GM23248 (cell line): ENCODE measurements around the gene MT1E. TPM values are rescaled to one million over a fixed set of nuclear protein-coding genes. Genes with fewer than 3 reads are reported as not detected.

Source experiments
- DNase-seq: peaks from one replicate; pipeline ENCODE4 v3.0.0-alpha.2; 2015
- H2AFZ ChIP-seq: fragments of 200-600 bp; sonication (generic); 2 replicates; pipeline ENCODE4 v1.6.1; 2016; ENCODE audit warnings: antibody characterized with exemption
- H3F3A ChIP-seq: fragments of 200-600 bp; sonication (generic); 2 replicates; pipeline ENCODE4 v1.6.1; 2016; ENCODE audit warnings: mild to moderate bottlenecking, antibody characterized with exemption, mixed run types; ENCODE audit not compliant: insufficient read depth
- H3K27ac ChIP-seq: fragments of 200-600 bp; sonication (generic); 2 replicates; pipeline ENCODE4 v1.5.1; 2016; ENCODE audit warnings: mild to moderate bottlenecking
- H3K27me3 ChIP-seq: fragments of 200-600 bp; sonication (generic); replicated peaks from 2 replicates; pipeline ENCODE4 v1.6.1; 2016; ENCODE audit warnings: mild to moderate bottlenecking; ENCODE audit not compliant: insufficient read depth
- H3K36me3 ChIP-seq: fragments of 200-600 bp; sonication (generic); 2 replicates; pipeline ENCODE4 v1.6.1; 2016; ENCODE audit warnings: low read depth, mild to moderate bottlenecking
- H3K4me1 ChIP-seq: fragments of 200-600 bp; sonication (generic); 2 replicates; pipeline ENCODE4 v1.6.1; 2016; ENCODE audit warnings: mild to moderate bottlenecking; ENCODE audit not compliant: insufficient read depth
- H3K4me2 ChIP-seq: fragments of 200-600 bp; sonication (generic); one replicate; pipeline ENCODE4 v1.6.1; 2016; ENCODE audit warnings: mild to moderate bottlenecking; ENCODE audit not compliant: unreplicated experiment
- H3K4me3 ChIP-seq: fragments of 200-600 bp; sonication (generic); 2 replicates; pipeline ENCODE4 v1.5.1; 2016; ENCODE audit warnings: mild to moderate bottlenecking
- H3K79me2 ChIP-seq: fragments of 200-600 bp; sonication (generic); 2 replicates; pipeline ENCODE4 v1.6.1; 2016; ENCODE audit warnings: mild to moderate bottlenecking; ENCODE audit not compliant: insufficient read depth
- H3K9ac ChIP-seq: fragments of 200-600 bp; sonication (generic); 2 replicates; pipeline ENCODE4 v1.6.1; 2016; ENCODE audit warnings: mild to moderate bottlenecking
- H3K9me2 ChIP-seq: fragments of 200-600 bp; sonication (generic); 2 replicates; pipeline ENCODE4 v1.6.1; 2016; ENCODE audit warnings: mixed run types, mild to moderate bottlenecking, moderate library complexity; ENCODE audit not compliant: insufficient read depth
- H3K9me3 ChIP-seq: fragments of 200-600 bp; sonication (generic); one replicate; pipeline ENCODE4 v1.6.1; 2017; ENCODE audit warnings: low read depth
- H4K20me1 ChIP-seq: fragments of 200-600 bp; sonication (generic); 2 replicates; pipeline ENCODE4 v1.6.0; 2016; ENCODE audit not compliant: insufficient read depth
- EZH2 ChIP-seq: fragments of 200-600 bp; sonication (generic); IDR thresholded peaks from 2 replicates; pipeline ENCODE4 v1.6.1; 2018; ENCODE audit warnings: antibody characterized with exemption, mild to moderate bottlenecking; ENCODE audit not compliant: insufficient read depth, poor library complexity, severe bottlenecking
- EZH2phosphoT487 ChIP-seq: fragments of 200-600 bp; sonication (generic); IDR thresholded peaks from 2 replicates; pipeline ENCODE4 v1.6.1; 2018; ENCODE audit warnings: antibody characterized with exemption, moderate library complexity, mild to moderate bottlenecking, low read depth; ENCODE audit not compliant: insufficient read depth
- WGBS, 2 experiments: methylation state at CpG; one replicate each; pipeline ENCODE4 v1.1.6; 2015 to 2017; ENCODE audit warnings: low lambda C conversion rate in 2 of 2, low coverage in 1 of 2; ENCODE audit errors: missing lambda C conversion rate in 2 of 2; 5-methylcytosine and 5-hydroxymethylcytosine counted together
- in situ Hi-C: fragments of 300-500 bp; cut with MboI; formaldehyde crosslinking; loops from 2 replicates; pipeline ENCODE4 v1.15.0; 2020
- polyA plus RNA-seq: library from polyadenylated mRNA; unstranded; fragments of >200 nt; fragmentation: Nextera tagmentation; extraction: Ambion mirVana; gene quantifications from 2 replicates; pipeline ENCODE4 v1.2.1, GENCODE V29; 2016
- total RNA-seq: library from RNA; depleted of rRNA; stranded (reverse); fragments of >200 nt; shearing (Covaris generic); gene quantifications from 2 replicates; pipeline ENCODE4 v1.2.3, GENCODE V29; 2014

Gene MT1E
- total and polyA plus RNA-seq, 2 experiments from 2014 or later, result 178 to 329 TPM

GRCh38 chr16:56583351-56584168 is 42.0 kb upstream of the MT1E start:
- Histone ChIP-seq H3K36me3 (no peaks in the 10 kb centered on the region), H3K9me3 (no peaks in the 10 kb centered on the region), H3K4me3 (no peak overlapping the region), H3F3A (no peaks in the 10 kb centered on the region), H3K27me3 (peaks cover 18% of the 10 kb centered on the region), H3K4me1 (no peaks in the 10 kb centered on the region), H3K79me2 (no peaks in the 10 kb centered on the region), H4K20me1 (no peaks in the 10 kb centered on the region), H3K4me2 (no peak overlapping the region), H3K27ac (no peak overlapping the region), H2AFZ (no peak overlapping the region), H3K9me2 (no peaks in the 10 kb centered on the region), H3K9ac (no peak overlapping the region)
- WGBS, 2 experiments, result 76 to 83% methylated on average over 10 to 11 of the region's 11 CpGs
- DNase-seq, result no peak
- in situ Hi-C loops, result no loop called here
- TF ChIP-seq EZH2phosphoT487 (no peak), EZH2 (no peak)

GRCh38 chr16:56584276-56584675 is 41.3 kb upstream of the MT1E start:
- Histone ChIP-seq H3K9ac (no peak overlapping the region), H3K27ac (no peak overlapping the region), H3K27me3 (peaks cover 24% of the 10 kb centered on the region), H3K36me3 (no peaks in the 10 kb centered on the region), H3K9me2 (no peaks in the 10 kb centered on the region), H3K4me2 (no peak overlapping the region), H2AFZ (no peak overlapping the region), H3K9me3 (no peaks in the 10 kb centered on the region), H4K20me1 (no peaks in the 10 kb centered on the region), H3K79me2 (no peaks in the 10 kb centered on the region), H3F3A (no peaks in the 10 kb centered on the region), H3K4me3 (no peak overlapping the region), H3K4me1 (no peaks in the 10 kb centered on the region)
- WGBS, 2 experiments, result 85% methylated on average over 11 of the region's 11 CpGs
- DNase-seq, result no peak
- TF ChIP-seq EZH2, result no peak
- no peak for TF ChIP-seq EZH2phosphoT487
- in situ Hi-C loops, result no loop called here

- H3K9me2 ChIP-seq, result no peaks in the 10 kb centered on the region
- TF ChIP-seq EZH2phosphoT487 (no peak), EZH2 (no peak)
- H3K9ac ChIP-seq, result no peak overlapping the region
- no peak for DNase-seq
- 30 to 34% methylated on average over 9 of the region's 9 CpGs for WGBS, 2 experiments
- no peaks in the 10 kb centered on the region for H3K79me2 ChIP-seq
- no peaks in the 10 kb centered on the region for H3K4me1 ChIP-seq
- peak overlapping the region; percentile 67 for H3K4me3 ChIP-seq
- no peaks in the 10 kb centered on the region for H3F3A ChIP-seq
- no peaks in the 10 kb centered on the region for H4K20me1 ChIP-seq
- H3K4me2 ChIP-seq, result peak overlapping the region; percentile 76
- in situ Hi-C loops, result no loop called here
- H2AFZ ChIP-seq, result peak overlapping the region; percentile 9; the same call in 1 of the 2 replicates
- no peak overlapping the region for H3K27ac ChIP-seq
- peaks cover 39% of the 10 kb centered on the region for H3K27me3 ChIP-seq
- H3K9me3 ChIP-seq, result no peaks in the 10 kb centered on the region
- H3K36me3 ChIP-seq, result no peaks in the 10 kb centered on the region
Observed at GRCh38 chr16:56588781-56589140, 36.8 kb upstream of the MT1E start.

- no peak; the same call in 1 of the 2 replicates for TF ChIP-seq EZH2phosphoT487
- TF ChIP-seq EZH2, result no peak
- H3F3A ChIP-seq, result no peaks in the 10 kb centered on the region
- no peak within 1 kb of the TSS for H3K9ac ChIP-seq
- H2AFZ ChIP-seq, result peak within 1 kb of the TSS; percentile 9; the same call in 1 of the 2 replicates
- H4K20me1 ChIP-seq, result no peaks in the 10 kb centered on the region
- 7 to 9% methylated on average over 58 to 71 of the region's 87 CpGs for WGBS, 2 experiments
- no peak within 1 kb of the TSS for H3K27ac ChIP-seq
- H3K36me3 ChIP-seq, result no peaks in the 10 kb centered on the region
- in situ Hi-C loops, result no loop called here
- peak; percentile 53 for DNase-seq
- peak within 1 kb of the TSS; percentile 67 for H3K4me3 ChIP-seq
- H3K4me2 ChIP-seq, result peak within 1 kb of the TSS; percentile 76
- H3K9me2 ChIP-seq, result no peaks in the 10 kb centered on the region
- H3K79me2 ChIP-seq, result no peaks in the 10 kb centered on the region
- no peaks in the 10 kb centered on the region for H3K4me1 ChIP-seq
- peaks cover 38% of the 10 kb centered on the region for H3K27me3 ChIP-seq
- no peaks in the 10 kb centered on the region for H3K9me3 ChIP-seq
Observed at GRCh38 chr16:56589141-56590039, 36.2 kb upstream of the MT1E start, which contains the start of gene MT3. TSS of gene MT3 (plus strand) at chr16:56589528. CDS start at chr16:56589591, 63 bp downstream.
